BJ (cell line): ENCODE measurements around the gene C14orf132. TPM values are rescaled to one million over a fixed set of nuclear protein-coding genes. Genes with fewer than 3 reads are reported as not detected.

Experiments used
- CTCF ChIA-PET: fragments of 350-600 bp; formaldehyde crosslinking; extraction: SDS; loops from one replicate; lab custom pipeline; 2021; ENCODE audit warnings: antibody characterized with exemption, inconsistent platforms; lab: Yijun Ruan, JAX
- POLR2A ChIA-PET: fragments of 300-600 bp; sonication (Branson Sonifier 250); formaldehyde crosslinking; extraction: SDS; loops from one replicate; lab custom pipeline; 2021; ENCODE audit warnings: antibody characterized with exemption; lab: Charles Lee
- DNase-seq: peaks from one replicate; pipeline ENCODE4 v3.0.0-alpha.2; 2011; ENCODE audit warnings: low read depth
- H3K27me3 ChIP-seq: 2 replicates; pipeline ENCODE4 v1.6.0; 2011; ENCODE audit warnings: low read length; ENCODE audit not compliant: control insufficient read depth, insufficient read depth
- H3K36me3 ChIP-seq: 2 replicates; pipeline ENCODE4 v1.5.1; 2011; ENCODE audit warnings: low read length; ENCODE audit not compliant: control insufficient read depth, insufficient read depth
- H3K4me3 ChIP-seq: 2 replicates; pipeline ENCODE4 v1.5.1; 2011; ENCODE audit warnings: low read depth, mild to moderate bottlenecking, control low read depth, low read length
- polyA plus RNA-seq: library from polyadenylated mRNA; depleted of rRNA; stranded (reverse); fragments of >200 nt; gene quantifications from 2 replicates; pipeline ENCODE4 v1.2.3, GENCODE V29; 2011
- TF ChIP-seq, protein P1 (sequence below): IDR thresholded peaks from 2 replicates; pipeline ENCODE4 v1.5.1; 2011; ENCODE audit warnings: low read depth, mild to moderate bottlenecking, control low read depth, inconsistent platforms, low read length, moderate library complexity; ENCODE audit not compliant: insufficient read depth

Gene C14orf132
- polyA plus RNA-seq, 1 experiment: 13.2 TPM

DNA sequence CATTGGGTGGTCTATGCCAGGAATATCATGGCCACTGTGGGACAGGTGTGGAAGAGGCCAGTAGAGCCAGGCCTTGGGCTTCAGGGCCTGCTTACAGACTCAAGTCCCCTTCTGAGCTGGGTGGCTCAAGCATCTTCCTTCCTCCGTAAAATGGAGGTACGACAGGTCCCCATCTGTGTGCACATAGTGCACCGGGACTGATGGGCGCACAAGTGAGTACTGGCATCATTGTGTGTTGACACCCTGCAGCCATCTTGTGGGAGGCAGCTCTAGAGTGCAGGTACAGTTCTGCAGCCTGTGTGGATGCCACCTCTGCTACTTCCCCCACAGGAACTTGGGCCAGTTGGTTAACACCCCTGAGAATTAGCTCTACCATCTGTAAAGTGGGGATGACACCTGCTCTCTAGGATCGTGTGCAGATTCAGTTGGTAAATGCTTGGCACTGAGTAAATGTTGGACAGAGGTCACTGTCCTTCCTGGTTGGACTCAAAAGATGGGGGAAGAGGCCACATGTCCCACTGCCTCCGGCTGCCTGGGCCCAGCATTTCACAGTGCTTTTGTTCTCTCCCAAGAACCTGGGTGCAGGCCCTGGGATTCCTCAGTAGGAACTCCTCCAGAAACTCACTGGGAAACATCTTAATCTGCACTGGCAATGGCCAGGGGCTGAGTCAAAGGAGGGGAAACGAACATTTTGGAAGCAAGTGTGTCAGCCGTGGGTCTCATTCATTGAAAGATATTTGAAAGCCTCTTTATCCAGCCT lies 70.6 kb downstream of the C14orf132 start:
- POLR2A ChIA-PET: no interaction called here
- Histone ChIP-seq H3K27me3 (no peaks in the 10 kb centered on the region; the same call in 1 of the 2 replicates), H3K36me3 (no peaks in the 10 kb centered on the region), H3K4me3 (no peak overlapping the region)
- no peak for DNase-seq
- CTCF ChIA-PET: interaction anchor here (1.5 kb wide), 1 partner anchor 165 kb away, joined by 6 read pairs; no protein-coding TSS in a partner anchor
- TF ChIP-seq, protein P1, sequence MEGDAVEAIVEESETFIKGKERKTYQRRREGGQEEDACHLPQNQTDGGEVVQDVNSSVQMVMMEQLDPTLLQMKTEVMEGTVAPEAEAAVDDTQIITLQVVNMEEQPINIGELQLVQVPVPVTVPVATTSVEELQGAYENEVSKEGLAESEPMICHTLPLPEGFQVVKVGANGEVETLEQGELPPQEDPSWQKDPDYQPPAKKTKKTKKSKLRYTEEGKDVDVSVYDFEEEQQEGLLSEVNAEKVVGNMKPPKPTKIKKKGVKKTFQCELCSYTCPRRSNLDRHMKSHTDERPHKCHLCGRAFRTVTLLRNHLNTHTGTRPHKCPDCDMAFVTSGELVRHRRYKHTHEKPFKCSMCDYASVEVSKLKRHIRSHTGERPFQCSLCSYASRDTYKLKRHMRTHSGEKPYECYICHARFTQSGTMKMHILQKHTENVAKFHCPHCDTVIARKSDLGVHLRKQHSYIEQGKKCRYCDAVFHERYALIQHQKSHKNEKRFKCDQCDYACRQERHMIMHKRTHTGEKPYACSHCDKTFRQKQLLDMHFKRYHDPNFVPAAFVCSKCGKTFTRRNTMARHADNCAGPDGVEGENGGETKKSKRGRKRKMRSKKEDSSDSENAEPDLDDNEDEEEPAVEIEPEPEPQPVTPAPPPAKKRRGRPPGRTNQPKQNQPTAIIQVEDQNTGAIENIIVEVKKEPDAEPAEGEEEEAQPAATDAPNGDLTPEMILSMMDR: no peak

DNA sequence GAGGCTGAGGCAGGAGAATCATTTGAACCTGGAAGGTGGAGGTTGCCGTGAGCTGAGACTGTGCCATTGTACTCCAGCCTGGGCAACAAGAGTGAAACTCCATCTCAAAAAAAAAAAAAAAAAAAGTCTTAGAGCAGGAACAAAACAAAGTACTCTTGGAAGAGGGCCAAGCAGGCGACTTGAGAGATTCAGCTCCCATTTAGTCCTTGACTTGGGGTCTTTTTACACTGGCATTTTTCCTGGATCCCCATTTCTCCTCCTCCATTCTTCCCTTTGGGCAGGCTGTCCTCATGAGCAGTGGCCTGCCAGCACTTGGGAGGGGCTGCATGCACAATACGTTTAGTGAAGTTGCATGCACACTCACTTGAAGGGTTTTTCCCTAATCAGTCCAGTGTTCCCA lies 72.9 kb downstream of the C14orf132 start:
- CTCF ChIA-PET: interaction anchor here (1.3 kb wide), 1 partner anchor 162 kb away, joined by 3 read pairs; no protein-coding TSS in a partner anchor
- H3K4me3 ChIP-seq: no peak overlapping the region

DNA sequence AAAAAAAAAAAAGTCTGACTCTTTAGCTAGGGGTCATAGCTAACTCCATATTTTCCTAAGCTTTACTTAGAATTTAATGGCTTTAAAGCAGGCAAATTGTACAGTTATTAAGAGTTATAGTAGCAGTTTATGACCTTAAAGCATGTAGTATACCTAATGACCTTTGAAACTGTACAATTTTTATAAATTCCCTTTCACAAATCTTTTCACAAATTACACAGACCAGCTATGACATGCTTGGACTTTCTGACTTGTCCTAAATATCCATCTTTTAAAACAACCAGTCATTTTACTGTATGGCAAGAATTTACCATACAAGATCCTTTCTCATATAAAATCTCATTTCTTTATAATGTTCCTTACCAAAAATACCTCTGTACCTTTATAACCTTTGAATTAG lies 74.8 kb downstream of the C14orf132 start:
- no peak for DNase-seq
- TF ChIP-seq, protein P1: no peak
- ChIA-PET POLR2A (no interaction called here), CTCF (no interaction called here)
- H3K27me3 ChIP-seq: no peaks in the 10 kb centered on the region
- H3K4me3 ChIP-seq: no peak overlapping the region
- H3K36me3 ChIP-seq: no peaks in the 10 kb centered on the region

More for the DNA sequence above, 72.9 kb downstream of the C14orf132 start:
- DNase-seq: no peak
- Histone ChIP-seq H3K36me3 (no peaks in the 10 kb centered on the region), H3K27me3 (no peaks in the 10 kb centered on the region; the same call in 1 of the 2 replicates)
- POLR2A ChIA-PET: no interaction called here
- TF ChIP-seq, protein P1: no peak

DNA sequence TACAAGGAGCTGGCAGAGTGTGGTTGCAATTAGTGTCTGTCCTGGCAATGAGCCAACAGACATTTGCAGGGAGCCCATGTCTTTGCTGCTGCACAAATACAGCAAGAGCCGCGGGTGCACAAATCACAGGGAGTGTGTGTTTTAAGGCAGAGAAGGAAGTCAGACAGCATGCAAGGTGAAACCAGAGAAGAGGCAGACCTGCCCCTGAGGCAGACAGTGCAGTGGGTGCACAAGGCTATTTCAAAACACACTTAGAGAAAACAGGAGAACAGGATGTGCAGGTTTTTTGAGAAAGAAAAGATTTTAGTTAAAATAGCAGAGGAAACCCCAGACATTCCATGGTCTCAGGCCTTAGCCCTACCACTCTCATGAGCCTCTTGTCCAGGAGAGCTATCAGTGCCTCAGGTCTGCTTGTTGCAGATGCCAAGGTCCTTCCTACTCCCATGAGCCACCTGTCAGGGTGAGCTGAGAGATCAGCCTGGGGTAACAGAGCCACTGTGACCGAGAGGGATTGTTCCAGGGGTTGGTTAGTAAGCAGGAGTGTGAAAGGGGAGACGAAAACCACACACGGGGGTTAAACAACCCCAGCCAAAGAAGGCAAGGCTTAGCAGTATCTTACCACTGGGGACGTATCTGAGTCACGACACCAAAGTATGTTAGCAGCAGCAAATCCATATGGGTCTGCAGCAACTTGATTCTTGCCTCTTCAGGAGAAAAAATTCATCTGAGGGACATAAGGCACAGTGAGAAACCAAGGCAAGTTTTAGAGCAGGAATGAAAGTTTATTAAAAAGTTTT lies 78.1 kb downstream of the C14orf132 start:
- Histone ChIP-seq H3K36me3 (no peaks in the 10 kb centered on the region), H3K4me3 (no peak overlapping the region), H3K27me3 (no peaks in the 10 kb centered on the region)
- DNase-seq: no peak
- TF ChIP-seq, protein P1: no peak
- POLR2A ChIA-PET: no interaction called here
- CTCF ChIA-PET: interaction anchor here (0.6 to 1.8 kb wide), 2 partner anchors 12 to 61 kb away, joined by 4 to 8 read pairs; no protein-coding TSS in a partner anchor

DNA sequence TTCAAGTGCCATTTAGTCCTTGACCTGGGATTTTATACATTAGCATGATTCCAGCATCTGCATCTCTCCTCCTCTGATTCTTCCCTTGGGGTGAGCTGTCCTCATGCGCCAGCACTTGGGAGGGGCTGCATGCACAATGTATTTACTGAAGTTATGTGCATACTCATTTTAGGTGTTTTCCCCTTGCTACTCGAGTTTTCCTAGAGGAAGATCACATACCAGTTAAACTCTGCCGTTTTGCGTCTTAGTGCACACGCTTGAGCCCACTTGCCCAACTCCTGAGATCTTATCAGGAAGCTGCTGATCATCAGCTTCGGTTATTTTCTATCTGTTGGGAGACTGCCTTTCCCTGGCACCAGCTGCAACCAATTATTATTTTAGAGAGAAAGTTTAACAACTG lies 78.8 kb downstream of the C14orf132 start:
- TF ChIP-seq, protein P1: no peak
- ChIA-PET CTCF (interaction anchor here (0.6 to 1.8 kb wide), 2 partner anchors 12 to 61 kb away, joined by 4 to 8 read pairs; no protein-coding TSS in a partner anchor), POLR2A (no interaction called here)
- Histone ChIP-seq H3K27me3 (no peaks in the 10 kb centered on the region), H3K4me3 (no peak overlapping the region), H3K36me3 (no peaks in the 10 kb centered on the region)
- no peak for DNase-seq
